ENCODE data around the gene SLC6A6.

DNA sequence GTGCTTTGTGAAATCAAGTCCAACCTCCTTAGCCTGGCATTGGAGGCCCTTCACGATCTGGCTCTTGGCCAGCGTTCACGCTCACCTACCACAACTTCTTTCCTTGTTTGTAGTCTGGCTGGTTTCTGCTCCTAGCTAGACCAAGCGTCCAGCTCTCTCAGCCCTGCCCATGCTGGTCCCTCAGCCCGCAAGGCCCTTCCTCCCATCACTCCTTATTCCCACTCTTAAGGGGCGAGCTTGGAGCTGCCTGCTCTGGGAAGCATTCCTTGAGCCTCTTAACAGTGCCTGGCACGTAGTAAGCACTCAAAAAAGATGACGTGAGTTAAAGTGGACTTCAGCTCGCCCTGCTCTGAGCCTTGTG lies 8.7 kb downstream of the SLC6A6 start:
- no peak for TF ChIP-seq EZH2 (IDR thresholded peaks at IDR 0.05; ENCODE audit: borderline replicate concordance)
- TF ChIP-seq, protein P1, sequence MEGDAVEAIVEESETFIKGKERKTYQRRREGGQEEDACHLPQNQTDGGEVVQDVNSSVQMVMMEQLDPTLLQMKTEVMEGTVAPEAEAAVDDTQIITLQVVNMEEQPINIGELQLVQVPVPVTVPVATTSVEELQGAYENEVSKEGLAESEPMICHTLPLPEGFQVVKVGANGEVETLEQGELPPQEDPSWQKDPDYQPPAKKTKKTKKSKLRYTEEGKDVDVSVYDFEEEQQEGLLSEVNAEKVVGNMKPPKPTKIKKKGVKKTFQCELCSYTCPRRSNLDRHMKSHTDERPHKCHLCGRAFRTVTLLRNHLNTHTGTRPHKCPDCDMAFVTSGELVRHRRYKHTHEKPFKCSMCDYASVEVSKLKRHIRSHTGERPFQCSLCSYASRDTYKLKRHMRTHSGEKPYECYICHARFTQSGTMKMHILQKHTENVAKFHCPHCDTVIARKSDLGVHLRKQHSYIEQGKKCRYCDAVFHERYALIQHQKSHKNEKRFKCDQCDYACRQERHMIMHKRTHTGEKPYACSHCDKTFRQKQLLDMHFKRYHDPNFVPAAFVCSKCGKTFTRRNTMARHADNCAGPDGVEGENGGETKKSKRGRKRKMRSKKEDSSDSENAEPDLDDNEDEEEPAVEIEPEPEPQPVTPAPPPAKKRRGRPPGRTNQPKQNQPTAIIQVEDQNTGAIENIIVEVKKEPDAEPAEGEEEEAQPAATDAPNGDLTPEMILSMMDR (IDR thresholded peaks at IDR 0.05; ENCODE audit: poor library complexity): no peak

All from hepatocyte (in vitro differentiated cells).